ENCODE measurements around the gene WBP4.
"Not testable (repeated sequence)": the region's sequence is repeated elsewhere in the genome, so short reads cannot be mapped to it uniquely, and the experiment has no call there.

Gene WBP4

GRCh38 chr13:41029629-41030028 is 31.7 kb upstream of the WBP4 start:
- no peak overlapping the region for H3K27ac ChIP-seq (ENCODE audit: low read length)
- H3K4me2 ChIP-seq (ENCODE audit: low read length), result no peak overlapping the region
- TF ChIP-seq EZH2phosphoT487 (IDR thresholded peaks at IDR 0.05; ENCODE audit: low read depth), result no peak
- peak; percentile 38 for TF ChIP-seq CTCF (IDR thresholded peaks at IDR 0.05; ENCODE audit: low read depth, low read length)
- no peaks in the 10 kb centered on the region for H3K9me3 ChIP-seq (ENCODE audit: insufficient read depth, low read length)
- no peak overlapping the region for H2AFZ ChIP-seq (ENCODE audit: low read depth, low read length)
- no peaks in the 10 kb centered on the region for H3K36me3 ChIP-seq (replicated peaks; ENCODE audit: low read depth, low read length)
- no peak overlapping the region for H3K9ac ChIP-seq (ENCODE audit: low read length)
- H3K27me3 ChIP-seq (ENCODE audit: low read depth, low read length), result no peaks in the 10 kb centered on the region
- H3K4me3 ChIP-seq (ENCODE audit: low read length), result no peak overlapping the region
- 0 out of 2 replicates have a peak, but pooled peaks cover 5% of the 10 kb centered on the region for H3K4me1 ChIP-seq (ENCODE audit: low read length)
- no peaks in the 10 kb centered on the region for H3K79me2 ChIP-seq (ENCODE audit: low read length)
- no peaks in the 10 kb centered on the region for H4K20me1 ChIP-seq (ENCODE audit: insufficient read depth, low read length)

GRCh38 chr13:41032691-41033376 is 28.5 kb upstream of the WBP4 start:
- no peaks in the 10 kb centered on the region for H4K20me1 ChIP-seq (ENCODE audit: insufficient read depth, low read length)
- no peak overlapping the region for H3K4me2 ChIP-seq (ENCODE audit: low read length)
- H3K9me3 ChIP-seq (ENCODE audit: insufficient read depth, low read length), result no peaks in the 10 kb centered on the region
- H3K79me2 ChIP-seq (ENCODE audit: low read length), result no peaks in the 10 kb centered on the region
- H3K9ac ChIP-seq (ENCODE audit: low read length), result no peak overlapping the region
- no peak overlapping the region for H3K27ac ChIP-seq (ENCODE audit: low read length)
- H3K27me3 ChIP-seq (ENCODE audit: low read depth, low read length), result no peaks in the 10 kb centered on the region
- no peak overlapping the region for H3K4me3 ChIP-seq (ENCODE audit: low read length)
- no peak overlapping the region for H2AFZ ChIP-seq (ENCODE audit: low read depth, low read length)
- H3K4me1 ChIP-seq (ENCODE audit: low read length), result no peaks in the 10 kb centered on the region
- H3K36me3 ChIP-seq (replicated peaks; ENCODE audit: low read depth, low read length), result no peaks in the 10 kb centered on the region
- no peak for TF ChIP-seq EZH2phosphoT487 (IDR thresholded peaks at IDR 0.05; ENCODE audit: low read depth)
- no peak for TF ChIP-seq CTCF (IDR thresholded peaks at IDR 0.05; ENCODE audit: low read depth, low read length)

GRCh38 chr13:41034382-41034781 is 26.9 kb upstream of the WBP4 start:
- no peaks in the 10 kb centered on the region for H3K79me2 ChIP-seq (ENCODE audit: low read length)
- H3K4me1 ChIP-seq (ENCODE audit: low read length), result no peaks in the 10 kb centered on the region
- no peak for TF ChIP-seq CTCF (IDR thresholded peaks at IDR 0.05; ENCODE audit: low read depth, low read length)
- TF ChIP-seq EZH2phosphoT487 (IDR thresholded peaks at IDR 0.05; ENCODE audit: low read depth), result no peak

GRCh38 chr13:41034881-41035280 is 26.4 kb upstream of the WBP4 start:
- H4K20me1 ChIP-seq (ENCODE audit: insufficient read depth, low read length), result no peaks in the 10 kb centered on the region

More at GRCh38 chr13:41034382-41034781, 26.9 kb upstream of the WBP4 start:
- no peak overlapping the region for H3K9ac ChIP-seq (ENCODE audit: low read length)
- no peaks in the 10 kb centered on the region for H3K36me3 ChIP-seq (replicated peaks; ENCODE audit: low read depth, low read length)
- H3K27ac ChIP-seq (ENCODE audit: low read length), result no peak overlapping the region
- H4K20me1 ChIP-seq (ENCODE audit: insufficient read depth, low read length), result no peaks in the 10 kb centered on the region
- no peaks in the 10 kb centered on the region for H3K9me3 ChIP-seq (ENCODE audit: insufficient read depth, low read length)
- no peak overlapping the region for H3K4me2 ChIP-seq (ENCODE audit: low read length)
- no peak overlapping the region for H3K4me3 ChIP-seq (ENCODE audit: low read length)
- H3K27me3 ChIP-seq (ENCODE audit: low read depth, low read length), result no peaks in the 10 kb centered on the region
- no peak overlapping the region for H2AFZ ChIP-seq (ENCODE audit: low read depth, low read length)

GRCh38 chr13:41036557-41036956 is 24.8 kb upstream of the WBP4 start:
- not testable (repeated sequence) for H2AFZ ChIP-seq (ENCODE audit: low read depth, low read length); H3K4me2 ChIP-seq (ENCODE audit: low read length); H3K27ac ChIP-seq (ENCODE audit: low read length); H3K9ac ChIP-seq (ENCODE audit: low read length); H3K9me3 ChIP-seq (ENCODE audit: insufficient read depth, low read length); H3K4me1 ChIP-seq (ENCODE audit: low read length); H3K27me3 ChIP-seq (ENCODE audit: low read depth, low read length); H3K79me2 ChIP-seq (ENCODE audit: low read length); H4K20me1 ChIP-seq (ENCODE audit: insufficient read depth, low read length); H3K4me3 ChIP-seq (ENCODE audit: low read length); H3K36me3 ChIP-seq (replicated peaks; ENCODE audit: low read depth, low read length)

More at GRCh38 chr13:41034881-41035280, 26.4 kb upstream of the WBP4 start:
- H2AFZ ChIP-seq (ENCODE audit: low read depth, low read length), result no peak overlapping the region
- TF ChIP-seq EZH2phosphoT487 (IDR thresholded peaks at IDR 0.05; ENCODE audit: low read depth), result no peak
- no peak for TF ChIP-seq CTCF (IDR thresholded peaks at IDR 0.05; ENCODE audit: low read depth, low read length)
- no peak overlapping the region for H3K4me3 ChIP-seq (ENCODE audit: low read length)
- no peaks in the 10 kb centered on the region for H3K4me1 ChIP-seq (ENCODE audit: low read length)
- no peaks in the 10 kb centered on the region for H3K79me2 ChIP-seq (ENCODE audit: low read length)
- no peak overlapping the region for H3K27ac ChIP-seq (ENCODE audit: low read length)
- H3K9me3 ChIP-seq (ENCODE audit: insufficient read depth, low read length), result no peaks in the 10 kb centered on the region
- no peak overlapping the region for H3K9ac ChIP-seq (ENCODE audit: low read length)
- no peaks in the 10 kb centered on the region for H3K27me3 ChIP-seq (ENCODE audit: low read depth, low read length)
- no peak overlapping the region for H3K4me2 ChIP-seq (ENCODE audit: low read length)
- H3K36me3 ChIP-seq (replicated peaks; ENCODE audit: low read depth, low read length), result no peaks in the 10 kb centered on the region
